ENCODE data around the gene SELENON. TPM values are rescaled to one million over a fixed set of nuclear protein-coding genes. Genes with fewer than 3 reads are reported as not detected.
A peak's percentile ranks its signal among the peaks of the same experiment; 100 is the strongest.

The SELENON gene
- total and polyA plus RNA-seq, 2 donors from 2014 or later, result 69.3 to 116 TPM

DNA sequence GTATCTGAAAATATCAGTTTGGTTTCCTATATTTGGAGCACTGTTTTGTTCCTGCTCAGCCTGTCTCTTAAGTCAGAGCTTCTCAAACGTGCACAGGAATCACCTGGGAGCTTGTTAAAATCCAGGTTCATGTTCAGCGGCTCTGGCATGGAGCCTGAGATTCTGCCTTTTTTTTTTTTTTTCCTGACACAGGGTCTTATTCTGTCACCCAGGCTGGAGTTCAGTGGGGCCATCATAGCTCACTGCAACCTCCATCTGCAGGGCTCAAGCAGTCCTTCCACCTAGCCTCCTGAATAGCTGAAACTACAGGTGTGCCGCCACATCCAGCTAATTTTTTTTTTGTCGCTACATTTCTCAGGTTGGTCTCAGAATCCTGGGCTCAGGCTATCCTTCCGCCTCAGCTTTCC lies 12.2 kb upstream of the SELENON start:
- Histone ChIP-seq H3K27me3 (ENCODE audit: control insufficient read depth, insufficient read depth, low read length) (no peaks in the 10 kb centered on the region), H3K27ac (ENCODE audit: low read depth in 2 of 2, low read length in 2 of 2) (no peak overlapping the region), H3K4me1 (ENCODE audit: control insufficient read depth in 2 of 3, insufficient read depth in 2 of 3, low read depth in 1 of 3, low read length in 3 of 3) (no peaks in the 10 kb centered on the region), H3K9ac (ENCODE audit: low read length in 3 of 3) (no peak overlapping the region), H3K36me3 (ENCODE audit: control insufficient read depth in 2 of 3, insufficient read depth in 3 of 3, low read length in 3 of 3) (peaks cover 0 to 2% (median 0%) of the 10 kb centered on the region in 3 donors), H3K9me3 (ENCODE audit: control insufficient read depth in 2 of 3, insufficient read depth in 1 of 3, low read length in 3 of 3) (no peaks in the 10 kb centered on the region), H3K4me3 (ENCODE audit: low read length in 3 of 3) (no peak overlapping the region)
- FAIRE-seq (no peak), DNase-seq (no peak)
- TF ChIP-seq, protein P1, sequence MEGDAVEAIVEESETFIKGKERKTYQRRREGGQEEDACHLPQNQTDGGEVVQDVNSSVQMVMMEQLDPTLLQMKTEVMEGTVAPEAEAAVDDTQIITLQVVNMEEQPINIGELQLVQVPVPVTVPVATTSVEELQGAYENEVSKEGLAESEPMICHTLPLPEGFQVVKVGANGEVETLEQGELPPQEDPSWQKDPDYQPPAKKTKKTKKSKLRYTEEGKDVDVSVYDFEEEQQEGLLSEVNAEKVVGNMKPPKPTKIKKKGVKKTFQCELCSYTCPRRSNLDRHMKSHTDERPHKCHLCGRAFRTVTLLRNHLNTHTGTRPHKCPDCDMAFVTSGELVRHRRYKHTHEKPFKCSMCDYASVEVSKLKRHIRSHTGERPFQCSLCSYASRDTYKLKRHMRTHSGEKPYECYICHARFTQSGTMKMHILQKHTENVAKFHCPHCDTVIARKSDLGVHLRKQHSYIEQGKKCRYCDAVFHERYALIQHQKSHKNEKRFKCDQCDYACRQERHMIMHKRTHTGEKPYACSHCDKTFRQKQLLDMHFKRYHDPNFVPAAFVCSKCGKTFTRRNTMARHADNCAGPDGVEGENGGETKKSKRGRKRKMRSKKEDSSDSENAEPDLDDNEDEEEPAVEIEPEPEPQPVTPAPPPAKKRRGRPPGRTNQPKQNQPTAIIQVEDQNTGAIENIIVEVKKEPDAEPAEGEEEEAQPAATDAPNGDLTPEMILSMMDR (IDR thresholded peaks at IDR 0.05; ENCODE audit: borderline replicate concordance, extremely low read depth, insufficient read depth), result no peak
- intact Hi-C loops (cut with DNase I), result no loop called here

DNA sequence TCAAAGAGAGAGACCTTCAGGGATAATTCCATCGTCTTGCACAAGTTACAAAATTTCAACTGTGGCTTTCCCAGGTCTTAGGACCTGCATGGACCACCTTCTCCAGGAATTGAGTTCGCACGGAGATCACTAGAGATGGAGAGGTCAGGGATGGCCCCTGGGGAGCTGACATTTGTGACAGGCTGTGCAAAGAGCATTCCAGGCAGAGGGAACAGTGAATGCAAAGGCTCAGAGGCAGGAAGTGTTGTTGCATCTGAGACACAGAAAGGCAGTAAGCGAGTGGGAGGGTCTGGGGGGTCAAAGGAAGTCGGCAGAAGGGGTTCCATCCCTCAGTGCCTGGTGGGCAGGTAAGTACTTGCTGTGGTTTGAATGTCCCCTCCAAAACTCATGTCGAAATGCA lies 9.5 kb upstream of the SELENON start:
- no peaks in the 10 kb centered on the region for H3K9me3 ChIP-seq (ENCODE audit: control insufficient read depth in 2 of 3, insufficient read depth in 1 of 3, low read length in 3 of 3)
- peaks cover 0 to 4% (median 0%) of the 10 kb centered on the region in 3 donors for H3K4me1 ChIP-seq (ENCODE audit: control insufficient read depth in 2 of 3, insufficient read depth in 2 of 3, low read depth in 1 of 3, low read length in 3 of 3)
- H3K4me3 ChIP-seq (ENCODE audit: low read length in 3 of 3), result no peak overlapping the region
- H3K27me3 ChIP-seq (ENCODE audit: control insufficient read depth, insufficient read depth, low read length), result no peaks in the 10 kb centered on the region
- H3K36me3 ChIP-seq (ENCODE audit: control insufficient read depth in 2 of 3, insufficient read depth in 3 of 3, low read length in 3 of 3), result no peaks in the 10 kb centered on the region
- intact Hi-C loops (cut with DNase I), result loop anchor here (10.0 kb wide), 1 partner anchor 176 kb away; the partner anchor contains the start of gene MAN1C1
- FAIRE-seq (no peak), DNase-seq (no peak)
- H3K9ac ChIP-seq (ENCODE audit: low read length in 3 of 3), result no peak overlapping the region
- TF ChIP-seq, protein P1 (IDR thresholded peaks at IDR 0.05; ENCODE audit: borderline replicate concordance, extremely low read depth, insufficient read depth), result no peak
- no peak overlapping the region for H3K27ac ChIP-seq (ENCODE audit: low read depth in 2 of 2, low read length in 2 of 2)

DNA sequence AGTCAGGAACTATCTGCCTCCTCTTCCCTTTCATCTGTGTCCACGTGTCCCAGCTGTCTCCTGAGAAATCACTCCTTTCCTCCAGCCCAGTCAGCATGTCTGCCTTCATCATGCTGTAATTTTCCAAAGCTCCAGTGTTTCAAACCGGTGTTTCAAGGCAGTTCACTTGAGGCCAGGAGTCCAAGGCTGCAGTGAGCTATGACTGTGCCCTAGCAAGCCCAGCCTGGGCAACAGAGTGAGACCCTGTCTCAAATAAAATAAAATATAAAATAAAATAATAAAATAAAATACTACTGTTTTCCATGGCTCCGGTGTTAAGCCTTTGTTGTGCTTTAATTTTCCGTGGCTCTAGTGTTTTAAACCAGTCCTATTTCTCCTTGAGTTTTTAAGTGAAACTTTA lies 7.9 kb upstream of the SELENON start:
- Histone ChIP-seq H3K4me1 (ENCODE audit: control insufficient read depth in 2 of 3, insufficient read depth in 2 of 3, low read depth in 1 of 3, low read length in 3 of 3) (peaks cover 0 to 10% (median 6%) of the 10 kb centered on the region in 3 donors), H3K9me3 (ENCODE audit: control insufficient read depth in 2 of 3, insufficient read depth in 1 of 3, low read length in 3 of 3) (no peaks in the 10 kb centered on the region), H3K27me3 (ENCODE audit: control insufficient read depth, insufficient read depth, low read length) (no peaks in the 10 kb centered on the region), H3K9ac (ENCODE audit: low read length in 3 of 3) (no peak overlapping the region), H3K4me3 (ENCODE audit: low read length in 3 of 3) (no peak overlapping the region), H3K27ac (ENCODE audit: low read depth in 2 of 2, low read length in 2 of 2) (no peak overlapping the region), H3K36me3 (ENCODE audit: control insufficient read depth in 2 of 3, insufficient read depth in 3 of 3, low read length in 3 of 3) (no peaks in the 10 kb centered on the region)
- intact Hi-C loops (cut with DNase I), result loop anchor here (10.0 kb wide), 1 partner anchor 177 kb away; the partner anchor contains the start of gene MAN1C1
- DNase-seq (no peak), FAIRE-seq (peak; percentile 3)
- TF ChIP-seq, protein P1 (IDR thresholded peaks at IDR 0.05; ENCODE audit: borderline replicate concordance, extremely low read depth, insufficient read depth), result no peak

Measured in kidney (tissue), 14 donors.